HEK293 (cell line): ENCODE measurements around the gene KIDINS220.

ENCODE experiments used
- MZF1 ChIP-seq: fragments of 450-650 bp; formaldehyde crosslinking; IDR thresholded peaks from 2 replicates; pipeline ENCODE4 v1.5.1; 2017; ENCODE audit warnings: missing biosample characterization, missing genetic modification characterization, borderline replicate concordance
- ZBTB7A ChIP-seq: fragments of 450-650 bp; formaldehyde crosslinking; IDR thresholded peaks from 2 replicates; pipeline ENCODE4 v1.5.1; 2016; ENCODE audit warnings: low read depth, missing biosample characterization, missing genetic modification characterization
- ZFP41 ChIP-seq: fragments of 450-650 bp; formaldehyde crosslinking; IDR thresholded peaks from 2 replicates; pipeline ENCODE4 v1.5.1; 2016; ENCODE audit warnings: missing biosample characterization, missing genetic modification characterization, borderline replicate concordance

- TF ChIP-seq ZFP41 (tag by site-specific recombination), result no peak
- no peak for TF ChIP-seq MZF1 (tag by site-specific recombination)
- no peak for TF ChIP-seq ZBTB7A
Observed at GRCh38 chr2:8835279-8835678, 2.1 kb downstream of the KIDINS220 start.
